MCF 10A (cell line): ENCODE measurements around the gene CPNE9. TPM values are rescaled to one million over a fixed set of nuclear protein-coding genes. Genes with fewer than 3 reads are reported as not detected.

ENCODE experiments used
- BruUV-seq: library from RNA; stranded (reverse); fragments of 400-500 nt; replicated peaks from 2 replicates; lab custom pipeline; 2021; lab: Mats Ljungman, UMichigan
- CTCF ChIA-PET: fragments of 300-600 bp; sonication (Branson Sonifier 250); formaldehyde crosslinking; extraction: SDS; loops from one replicate; lab custom pipeline; 2021; ENCODE audit warnings: antibody characterized with exemption, inconsistent platforms; lab: Yijun Ruan, JAX
- POLR2A ChIA-PET: fragments of 300-600, 350-650 bp; sonication (Branson Sonifier 250); formaldehyde crosslinking; extraction: SDS; loops from one replicate; lab custom pipeline; 2020; ENCODE audit warnings: antibody characterized with exemption, inconsistent platforms; lab: Yijun Ruan, JAX
- DNase-seq: peaks from one replicate; pipeline ENCODE4 v3.0.0-alpha.2; 2018; ENCODE audit not compliant: unreplicated experiment
- H3K27ac Mint-ChIP-seq: one replicate; pipeline ENCODE4 v1.8.0; 2022; ENCODE audit warnings: mild to moderate bottlenecking, low read depth, mixed read lengths; ENCODE audit not compliant: unreplicated experiment
- H3K27me3 Mint-ChIP-seq: one replicate; pipeline ENCODE4 v1.8.0; 2022; ENCODE audit warnings: mixed read lengths; ENCODE audit not compliant: insufficient read depth, unreplicated experiment
- H3K36me3 Mint-ChIP-seq: one replicate; pipeline ENCODE4 v1.8.0; 2022; ENCODE audit warnings: mild to moderate bottlenecking, moderate library complexity, mixed read lengths; ENCODE audit not compliant: insufficient read depth, unreplicated experiment
- H3K4me1 Mint-ChIP-seq: one replicate; pipeline ENCODE4 v1.8.0; 2022; ENCODE audit warnings: mixed read lengths; ENCODE audit not compliant: insufficient read depth, unreplicated experiment
- H3K4me3 Mint-ChIP-seq: one replicate; pipeline ENCODE4 v1.8.0; 2022; ENCODE audit warnings: mild to moderate bottlenecking, moderate library complexity, mixed read lengths; ENCODE audit not compliant: unreplicated experiment
- H3K9me3 Mint-ChIP-seq: one replicate; pipeline ENCODE4 v1.8.0; 2022; ENCODE audit warnings: mixed read lengths; ENCODE audit not compliant: unreplicated experiment
- intact Hi-C: fragments of 100-400 bp; cut with micrococcal nuclease; formaldehyde crosslinking; loops from 2 replicates; pipeline ENCODE4 v1.14.1; 2022
- total RNA-seq: library from RNA; stranded (reverse); gene quantifications from 2 replicates; pipeline ENCODE4 v1.2.3, GENCODE V29; 2022
- TF ChIP-seq, protein P1 (sequence below): fragments of 200-600 bp; IDR thresholded peaks from one replicate; pipeline ENCODE4 v1.8.0; 2022; ENCODE audit warnings: antibody characterized with exemption, mild to moderate bottlenecking; ENCODE audit not compliant: unreplicated experiment

Gene CPNE9
- total RNA-seq, 1 experiment from 2014 or later = not detected

DNA sequence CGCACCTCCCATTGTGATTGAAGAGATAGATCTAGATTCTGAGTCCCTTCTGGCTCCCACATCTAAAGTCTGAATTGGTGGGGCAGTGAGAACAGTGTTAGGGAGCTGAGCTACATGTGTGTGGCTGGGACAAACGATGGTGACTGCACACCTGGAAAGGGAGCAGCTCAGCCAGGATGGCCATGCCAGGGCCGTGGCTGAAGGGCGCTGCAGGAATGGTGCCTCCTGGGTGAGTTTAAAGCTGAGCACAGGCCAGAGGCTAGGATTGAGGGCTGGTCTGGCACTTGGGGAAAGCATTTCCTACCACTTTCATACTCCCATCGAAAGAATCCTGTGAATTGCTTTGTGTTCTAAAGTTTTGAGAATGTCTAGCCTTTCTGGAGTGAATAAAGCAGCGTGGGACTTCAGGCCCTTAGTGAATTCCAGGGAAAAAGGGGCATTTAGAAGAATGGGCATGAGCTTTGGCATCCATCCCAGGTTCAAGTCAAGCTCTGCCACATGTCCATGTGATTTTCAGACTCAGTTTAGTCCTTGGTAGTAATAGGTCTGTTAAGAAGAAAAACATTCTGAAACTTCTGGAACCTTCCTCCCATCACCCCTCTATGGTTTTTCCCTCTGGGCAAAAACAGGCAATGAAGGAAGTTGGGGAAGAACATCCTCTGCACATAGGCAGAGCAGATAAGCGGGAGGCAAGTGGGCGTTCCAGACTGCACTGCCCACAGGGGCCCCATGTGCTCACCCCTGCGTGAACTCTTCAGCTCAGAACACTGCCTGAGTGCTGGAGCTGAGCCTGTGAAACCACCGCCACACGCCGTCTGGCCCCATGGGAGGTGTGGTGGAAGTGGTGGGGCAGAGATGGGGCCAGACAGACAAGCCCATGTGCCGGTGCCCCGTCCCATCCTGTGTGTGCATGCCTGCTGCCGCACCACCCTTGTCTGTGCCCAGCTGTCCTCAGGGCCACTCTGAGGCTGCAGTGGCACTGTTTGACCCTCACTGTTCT is 12.9 kb upstream of the CPNE9 start:
- Mint-ChIP-seq H3K27me3 (no peaks in the 10 kb centered on the region), H3K27ac (no peak overlapping the region), H3K4me1 (no peaks in the 10 kb centered on the region), H3K4me3 (no peak overlapping the region), H3K9me3 (no peaks in the 10 kb centered on the region), H3K36me3 (peaks cover 42% of the 10 kb centered on the region)
- DNase-seq = no peak
- intact Hi-C loops = no loop called here
- ChIA-PET CTCF (interaction anchor here (0.9 to 1.9 kb wide), 2 partner anchors 9 to 187 kb away, joined by 7 to 8 read pairs; no protein-coding TSS in a partner anchor), POLR2A (no interaction called here)
- TF ChIP-seq, protein P1, sequence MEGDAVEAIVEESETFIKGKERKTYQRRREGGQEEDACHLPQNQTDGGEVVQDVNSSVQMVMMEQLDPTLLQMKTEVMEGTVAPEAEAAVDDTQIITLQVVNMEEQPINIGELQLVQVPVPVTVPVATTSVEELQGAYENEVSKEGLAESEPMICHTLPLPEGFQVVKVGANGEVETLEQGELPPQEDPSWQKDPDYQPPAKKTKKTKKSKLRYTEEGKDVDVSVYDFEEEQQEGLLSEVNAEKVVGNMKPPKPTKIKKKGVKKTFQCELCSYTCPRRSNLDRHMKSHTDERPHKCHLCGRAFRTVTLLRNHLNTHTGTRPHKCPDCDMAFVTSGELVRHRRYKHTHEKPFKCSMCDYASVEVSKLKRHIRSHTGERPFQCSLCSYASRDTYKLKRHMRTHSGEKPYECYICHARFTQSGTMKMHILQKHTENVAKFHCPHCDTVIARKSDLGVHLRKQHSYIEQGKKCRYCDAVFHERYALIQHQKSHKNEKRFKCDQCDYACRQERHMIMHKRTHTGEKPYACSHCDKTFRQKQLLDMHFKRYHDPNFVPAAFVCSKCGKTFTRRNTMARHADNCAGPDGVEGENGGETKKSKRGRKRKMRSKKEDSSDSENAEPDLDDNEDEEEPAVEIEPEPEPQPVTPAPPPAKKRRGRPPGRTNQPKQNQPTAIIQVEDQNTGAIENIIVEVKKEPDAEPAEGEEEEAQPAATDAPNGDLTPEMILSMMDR = no peak
- BruUV-seq = no TSS peak

DNA sequence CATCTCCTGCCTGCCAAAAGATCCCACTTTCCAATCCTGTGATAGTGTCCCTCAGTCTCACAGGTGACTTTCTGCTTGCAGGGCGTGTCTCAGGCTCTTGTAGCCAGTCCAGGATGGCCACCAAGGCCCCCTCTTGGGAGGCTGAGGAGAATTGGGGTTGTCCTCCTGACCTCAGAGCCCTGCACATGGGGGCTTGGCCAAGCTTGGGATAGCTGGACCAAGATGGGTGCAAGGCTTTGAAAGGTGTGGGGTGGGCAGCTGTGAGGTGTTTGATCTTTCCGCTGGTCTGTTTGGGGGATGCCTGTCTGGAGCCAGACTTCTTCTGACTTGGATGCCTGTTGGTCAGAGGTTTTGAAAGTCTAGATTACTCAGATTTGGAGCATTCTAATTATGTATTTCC is 12.0 kb upstream of the CPNE9 start:
- Mint-ChIP-seq H3K9me3 (no peaks in the 10 kb centered on the region), H3K27ac (no peak overlapping the region), H3K36me3 (peaks cover 33% of the 10 kb centered on the region), H3K27me3 (no peaks in the 10 kb centered on the region), H3K4me1 (no peaks in the 10 kb centered on the region), H3K4me3 (no peak overlapping the region)
- intact Hi-C loops = no loop called here
- no TSS peak for BruUV-seq
- DNase-seq = no peak
- TF ChIP-seq, protein P1 = no peak
- ChIA-PET POLR2A (no interaction called here), CTCF (interaction anchor here (0.5 to 1.9 kb wide), 2 partner anchors 64 to 188 kb away, joined by 3 to 7 read pairs; no protein-coding TSS in a partner anchor)

DNA sequence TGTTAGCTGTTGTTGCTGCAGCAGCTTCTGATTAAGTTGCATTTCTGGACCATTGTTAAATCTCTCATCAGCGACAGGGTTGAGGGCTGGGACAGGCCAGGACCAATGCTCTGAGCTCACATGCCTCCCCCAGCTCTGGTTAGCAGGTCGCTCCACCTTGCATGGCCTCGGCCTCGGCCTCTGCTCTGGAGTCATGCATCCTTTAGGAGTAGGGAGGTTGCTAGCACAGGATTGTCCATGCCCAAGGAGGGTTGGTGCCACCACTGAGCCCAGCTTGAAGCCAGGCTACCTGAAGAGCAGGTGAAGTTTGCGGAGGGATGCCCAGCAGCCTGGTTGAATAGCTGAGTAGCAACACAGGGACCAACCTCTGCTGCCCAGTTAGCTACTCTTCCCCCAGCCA is 11.2 kb upstream of the CPNE9 start:
- H3K4me3 Mint-ChIP-seq = no peak overlapping the region
- peaks cover 27% of the 10 kb centered on the region for H3K36me3 Mint-ChIP-seq
- no peaks in the 10 kb centered on the region for H3K4me1 Mint-ChIP-seq
- no TSS peak for BruUV-seq
- ChIA-PET POLR2A (no interaction called here), CTCF (no interaction called here)
- H3K27me3 Mint-ChIP-seq = no peaks in the 10 kb centered on the region
- TF ChIP-seq, protein P1 = no peak
- intact Hi-C loops = no loop called here
- no peaks in the 10 kb centered on the region for H3K9me3 Mint-ChIP-seq
- no peak overlapping the region for H3K27ac Mint-ChIP-seq
- DNase-seq = no peak

DNA sequence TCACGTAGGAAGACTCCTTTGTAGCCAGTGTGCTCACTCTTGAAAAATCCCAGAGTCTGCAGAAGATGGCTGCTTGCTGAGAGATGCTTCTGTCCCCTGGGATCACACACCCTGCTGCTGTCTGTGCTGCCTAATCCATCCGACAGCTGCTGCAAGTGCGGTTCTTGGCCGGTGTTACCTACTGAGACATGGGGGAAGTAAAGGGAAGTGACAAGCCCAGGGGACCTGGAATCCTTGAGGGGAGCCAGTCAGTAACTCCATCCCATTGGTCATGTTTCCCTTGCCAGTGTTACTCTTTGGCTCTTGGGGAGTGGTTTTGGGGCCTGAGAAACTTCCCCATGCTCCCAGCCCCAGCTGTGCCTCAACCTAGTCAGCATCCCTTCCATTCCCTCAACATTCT is 8.3 kb upstream of the CPNE9 start:
- intact Hi-C loops = no loop called here
- Mint-ChIP-seq H3K27ac (no peak overlapping the region), H3K27me3 (no peaks in the 10 kb centered on the region), H3K9me3 (no peaks in the 10 kb centered on the region), H3K4me3 (no peak overlapping the region), H3K4me1 (no peaks in the 10 kb centered on the region), H3K36me3 (peaks cover 17% of the 10 kb centered on the region)
- TF ChIP-seq, protein P1 = no peak
- CTCF ChIA-PET = no interaction called here
- BruUV-seq = no TSS peak
- POLR2A ChIA-PET = interaction anchor here (0.6 to 1.1 kb wide), 3 partner anchors 16 to 279 kb away, joined by 3 read pairs; no protein-coding TSS in a partner anchor
- no peak for DNase-seq
